ENCODE results near the gene DDHD1.

- TF ChIP-seq CTCF (conservative IDR thresholded peaks at IDR 0.05), result no peak
- TF ChIP-seq ZFX (IDR thresholded peaks at IDR 0.05), result no peak
Observed at GRCh38 chr14:53054457-53054856, 98.7 kb downstream of the DDHD1 start.
